ENCODE measurements around the gene TGIF2. TPM values are rescaled to one million over a fixed set of nuclear protein-coding genes. Genes with fewer than 3 reads are reported as not detected.

The TGIF2 gene
- total RNA-seq, 4 donors from 2014 or later: 1.4 to 3.9 (median 1.4) TPM

GRCh38 chr20:36614781-36615557 lies 41.6 kb downstream of the TGIF2 start:
- intact Hi-C loops (cut with DNase I; ENCODE audit: low total_unique reads) (no loop called here), in situ Hi-C loops (cut with MboI; ENCODE audit: low sequenced_read_pairs in 4 of 4) (loop anchor here in 1 of 4 donors (25.0 kb wide), 1 partner anchor 403 kb away; no protein-coding TSS in a partner anchor)
- H3K9me3 ChIP-seq: no peaks in the 10 kb centered on the region
- H3K27ac ChIP-seq: no peak overlapping the region
- peaks cover 2 to 58% of the 10 kb centered on the region in 2 donors for H3K36me3 ChIP-seq
- H3K27me3 ChIP-seq: no peaks in the 10 kb centered on the region
- DNase-seq (no peak), ATAC-seq (no peak)
- no peak for TF ChIP-seq POLR2A (IDR thresholded peaks at IDR 0.05)
- no peak for TF ChIP-seq CTCF (IDR thresholded peaks at IDR 0.05 in 4 of 5, conservative IDR thresholded peaks at IDR 0.05 in 1 of 5)
- H3K4me3 ChIP-seq: no peak overlapping the region
- H3K4me1 ChIP-seq: no peaks in the 10 kb centered on the region

- DNase-seq (no peak), ATAC-seq (no peak)
- Histone ChIP-seq H3K27ac (no peak overlapping the region), H3K9me3 (no peaks in the 10 kb centered on the region), H3K4me1 (no peaks in the 10 kb centered on the region), H3K4me3 (no peak overlapping the region), H3K27me3 (no peaks in the 10 kb centered on the region), H3K36me3 (no peaks in the 10 kb centered on the region)
- intact Hi-C loops (cut with DNase I; ENCODE audit: low total_unique reads) (no loop called here), in situ Hi-C loops (cut with MboI; ENCODE audit: low sequenced_read_pairs in 4 of 4) (loop anchor here in 1 of 4 donors (25.0 kb wide), 1 partner anchor 409 kb away; no protein-coding TSS in a partner anchor)
- no peak for TF ChIP-seq POLR2A (IDR thresholded peaks at IDR 0.05)
- TF ChIP-seq CTCF (IDR thresholded peaks at IDR 0.05 in 4 of 5, conservative IDR thresholded peaks at IDR 0.05 in 1 of 5): no peak
These were observed 47.5 kb downstream of the TGIF2 start for GRCh38 chr20:36620917-36621316.

GRCh38 chr20:36623444-36623843 lies 50.0 kb downstream of the TGIF2 start:
- H3K4me1 ChIP-seq: no peaks in the 10 kb centered on the region
- ATAC-seq: no peak
- no peak for DNase-seq
- H3K9me3 ChIP-seq: no peaks in the 10 kb centered on the region
- no peak for TF ChIP-seq CTCF (IDR thresholded peaks at IDR 0.05 in 4 of 5, conservative IDR thresholded peaks at IDR 0.05 in 1 of 5)
- no peak for TF ChIP-seq POLR2A (IDR thresholded peaks at IDR 0.05)
- H3K4me3 ChIP-seq: no peak overlapping the region
- no peaks in the 10 kb centered on the region for H3K27me3 ChIP-seq
- H3K36me3 ChIP-seq: no peaks in the 10 kb centered on the region
- in situ Hi-C loops (cut with MboI; ENCODE audit: low sequenced_read_pairs in 4 of 4): loop anchor here in 1 of 4 donors (25.0 kb wide), 1 partner anchor 411 kb away; no protein-coding TSS in a partner anchor
- no peak overlapping the region for H3K27ac ChIP-seq
- intact Hi-C loops (cut with DNase I; ENCODE audit: low total_unique reads): no loop called here

GRCh38 chr20:36624068-36624943 lies 50.9 kb downstream of the TGIF2 start:
- intact Hi-C loops (cut with DNase I; ENCODE audit: low total_unique reads): no loop called here
- H3K27ac ChIP-seq: no peak overlapping the region
- H3K4me1 ChIP-seq: no peaks in the 10 kb centered on the region
- DNase-seq (no peak), ATAC-seq (peak; percentile 14 to 44)
- no peak overlapping the region for H3K4me3 ChIP-seq
- H3K36me3 ChIP-seq: no peaks in the 10 kb centered on the region
- in situ Hi-C loops (cut with MboI; ENCODE audit: low sequenced_read_pairs in 4 of 4): loop anchor here in 1 of 4 donors (25.0 kb wide), 1 partner anchor 412 kb away; no protein-coding TSS in a partner anchor
- H3K27me3 ChIP-seq: no peaks in the 10 kb centered on the region
- TF ChIP-seq POLR2A (IDR thresholded peaks at IDR 0.05): no peak
- no peak for TF ChIP-seq CTCF (IDR thresholded peaks at IDR 0.05 in 4 of 5, conservative IDR thresholded peaks at IDR 0.05 in 1 of 5)
- H3K9me3 ChIP-seq: no peaks in the 10 kb centered on the region
